WI38 (cell line): ENCODE results near the gene ITPA.

Experiments used
- H3K4me3 ChIP-seq: 2 replicates; pipeline ENCODE4 v1.5.1; 2011; ENCODE audit warnings: low read depth, mild to moderate bottlenecking, control low read depth, low read length
- CTCF ChIP-seq: IDR thresholded peaks from 2 replicates; pipeline ENCODE4 v1.5.1; 2012; ENCODE audit warnings: low read depth, mild to moderate bottlenecking, control low read depth, low read length

Gene ITPA

GRCh38 chr20:3227936-3228749 is 18.8 kb downstream of the ITPA start:
- H3K4me3 ChIP-seq: no peak overlapping the region
- TF ChIP-seq CTCF: no peak

- no peak for TF ChIP-seq CTCF
Observed at GRCh38 chr20:3228750-3229032, 19.4 kb downstream of the ITPA start.

GRCh38 chr20:3229158-3229557 is 19.9 kb downstream of the ITPA start:
- TF ChIP-seq CTCF: no peak
- no peak overlapping the region for H3K4me3 ChIP-seq

More at GRCh38 chr20:3228750-3229032, 19.4 kb downstream of the ITPA start:
- H3K4me3 ChIP-seq: no peak overlapping the region

GRCh38 chr20:3229798-3230197 is 20.5 kb downstream of the ITPA start:
- no peak for TF ChIP-seq CTCF
- no peak overlapping the region for H3K4me3 ChIP-seq

GRCh38 chr20:3231116-3231515 is 21.8 kb downstream of the ITPA start:
- TF ChIP-seq CTCF: no peak
- H3K4me3 ChIP-seq: no peak overlapping the region

GRCh38 chr20:3231889-3232588 is 22.7 kb downstream of the ITPA start:
- TF ChIP-seq CTCF: no peak
- H3K4me3 ChIP-seq: no peak overlapping the region
